Left colon (tissue), 2 donors: ENCODE measurements around the gene FCER1G. TPM values are rescaled to one million over a fixed set of nuclear protein-coding genes. Genes with fewer than 3 reads are reported as not detected.
A peak's percentile ranks its signal among the peaks of the same experiment; 100 is the strongest.
"Not testable (repeated sequence)": the region's sequence is repeated elsewhere in the genome, so short reads cannot be mapped to it uniquely, and the experiment has no call there.

Experiments used
- ATAC-seq: fragments of 200-7000 bp; cut with Tn5 transposase; one replicate; pipeline ENCODE4 v1.9.1; 2020; ENCODE audit warnings: mild to moderate bottlenecking, moderate library complexity
- DNase-seq, 2 donors: peaks; one replicate each; pipeline ENCODE4 v3.0.0-alpha.2; 2020
- intact Hi-C, 2 donors: fragments of 100-400 bp; cut with DNase I in 1 of 2; cut with micrococcal nuclease in 1 of 2; formaldehyde crosslinking; loops; one replicate each; pipeline versions ENCODE4 v1.11.2 to v1.14.0; 2022; cut with DNase I, micrococcal nuclease
- total RNA-seq, 2 donors: library from RNA; stranded (reverse); fragmentation: NEBNext Ultra II Directional; extraction: Animal tissue kit (Norgen Biotek cat#: 25700); gene quantifications; one replicate each; pipeline ENCODE4 v1.2.1, GENCODE V29; 2021
- donor health status: DM: no; HTN: no; CAD: no.
- donor health status: DM: yes; HTN: yes; CAD: no.

The FCER1G gene
- total RNA-seq, 2 donors from 2014 or later, result 5.6 to 23.3 TPM

DNA sequence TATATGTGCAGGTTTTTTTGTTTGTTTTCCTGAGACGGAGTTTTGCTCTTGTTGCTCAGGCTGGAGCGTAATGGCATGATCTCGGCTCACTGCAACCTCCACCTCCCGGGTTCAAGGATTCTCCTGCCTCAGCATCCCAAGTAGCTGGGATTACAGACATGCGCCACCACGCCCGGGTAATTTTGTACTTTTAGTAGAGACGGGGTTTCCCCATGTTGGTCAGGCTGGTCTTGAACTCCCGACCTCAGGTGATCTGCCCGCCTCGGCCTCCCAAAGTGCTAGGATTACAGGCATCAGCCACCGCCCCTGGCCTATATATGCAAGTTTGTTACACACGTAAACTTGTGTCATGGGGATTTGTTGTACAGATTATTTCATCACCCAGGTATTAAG is 9.6 kb downstream of the FCER1G start:
- DNase-seq, ATAC-seq: not testable (repeated sequence)
- intact Hi-C loops, result loop anchor here (5.0 to 10.0 kb wide), 3 partner anchors 68 to 160 kb away; no protein-coding TSS in a partner anchor

DNA sequence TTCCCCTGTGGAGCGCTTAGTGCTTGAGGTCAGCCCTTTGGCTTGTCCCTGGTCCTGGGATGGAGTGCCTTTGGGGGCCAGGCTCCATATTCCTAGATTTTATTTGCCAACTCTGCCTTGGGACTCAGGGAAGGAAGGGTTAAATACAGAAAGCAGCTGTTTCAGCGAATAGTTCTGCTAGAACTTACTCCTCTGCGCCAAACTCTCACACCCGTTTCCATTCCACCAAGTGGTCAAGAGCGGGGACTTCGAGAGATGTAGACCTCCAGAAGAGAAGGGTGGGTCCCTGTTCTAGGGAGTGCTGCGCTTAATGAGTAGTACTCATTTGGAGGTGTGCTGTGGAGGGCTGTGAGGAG is 10.1 kb downstream of the FCER1G start:
- ATAC-seq (no peak), DNase-seq (no peak)
- intact Hi-C loops, result loop anchor here (5.0 to 10.0 kb wide), 3 partner anchors 67 to 160 kb away; no protein-coding TSS in a partner anchor

- DNase-seq (peak; percentile 90 to 97), ATAC-seq (peak; percentile 92)
- intact Hi-C loops, result loop anchor here (5.0 to 10.0 kb wide), 3 partner anchors 67 to 159 kb away; no protein-coding TSS in a partner anchor
Measured at GRCh38 chr1:161225534-161226319, 10.6 kb downstream of the FCER1G start, which contains the start of gene TOMM40L. TSS of gene TOMM40L (plus strand) at chr1:161226060. CDS start at chr1:161226490, 430 bp downstream.

DNA sequence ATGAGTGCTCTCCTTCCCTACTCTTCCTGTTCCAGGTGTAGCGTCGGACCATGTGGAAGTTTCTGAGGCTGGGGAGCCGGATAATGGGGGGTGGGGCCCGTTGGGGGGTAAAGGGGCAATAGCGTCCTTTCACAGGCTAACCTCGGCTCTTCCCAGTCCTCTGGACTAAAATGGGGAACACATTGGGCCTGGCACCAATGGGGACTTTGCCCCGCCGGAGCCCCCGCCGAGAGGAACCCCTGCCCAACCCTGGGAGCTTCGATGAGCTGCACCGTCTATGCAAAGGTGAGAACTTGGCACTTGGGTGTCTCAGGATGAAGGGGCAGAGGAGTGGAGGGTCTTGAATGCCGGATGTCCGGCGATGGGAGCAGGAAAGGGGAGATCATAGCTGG is 11.2 kb downstream of the FCER1G start:
- intact Hi-C loops, result loop anchor here (5.0 to 10.0 kb wide), 3 partner anchors 66 to 158 kb away; no protein-coding TSS in a partner anchor
- ATAC-seq (no peak), DNase-seq (peak in 1 of 2 donors; percentile 28)

- DNase-seq, result no peak
- no peak for ATAC-seq
- intact Hi-C loops, result loop anchor here (5.0 to 10.0 kb wide), 3 partner anchors 66 to 158 kb away; no protein-coding TSS in a partner anchor
Measured at GRCh38 chr1:161226759-161227158, 11.7 kb downstream of the FCER1G start.

DNA sequence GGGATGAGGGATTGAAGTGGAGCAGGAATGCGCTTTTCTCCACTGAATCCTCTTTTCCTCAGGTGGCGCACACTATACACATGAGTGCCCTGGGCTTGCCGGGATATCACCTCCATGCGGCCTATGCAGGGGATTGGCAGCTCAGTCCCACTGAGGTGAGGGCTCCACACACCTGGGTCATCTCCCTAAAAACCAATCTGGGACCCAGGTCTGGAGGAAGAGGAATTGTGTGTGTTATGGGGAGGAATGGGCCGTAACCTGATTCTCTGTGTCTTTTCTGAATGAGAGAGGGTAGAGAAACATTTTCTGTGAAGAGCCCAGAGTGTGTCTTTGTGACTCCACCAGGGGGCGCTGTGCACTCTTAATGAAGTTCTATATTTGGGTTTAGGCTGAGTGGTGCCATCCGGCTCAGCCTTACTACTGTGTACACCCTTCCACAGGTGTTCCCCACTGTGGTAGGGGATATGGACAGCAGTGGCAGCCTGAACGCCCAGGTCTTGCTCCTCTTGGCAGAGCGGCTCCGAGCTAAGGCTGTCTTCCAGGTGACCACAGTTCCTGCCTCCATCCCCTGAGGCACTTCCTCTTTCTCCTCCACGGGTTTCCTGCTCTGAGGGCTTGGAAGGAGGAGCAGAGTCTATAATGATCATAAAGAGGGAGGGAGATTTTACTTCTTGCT is 12.2 kb downstream of the FCER1G start:
- DNase-seq (peak; percentile 74 to 88), ATAC-seq (peak; percentile 47)
- intact Hi-C loops, result loop anchor here (5.0 to 10.0 kb wide), 3 partner anchors 65 to 157 kb away; no protein-coding TSS in a partner anchor

DNA sequence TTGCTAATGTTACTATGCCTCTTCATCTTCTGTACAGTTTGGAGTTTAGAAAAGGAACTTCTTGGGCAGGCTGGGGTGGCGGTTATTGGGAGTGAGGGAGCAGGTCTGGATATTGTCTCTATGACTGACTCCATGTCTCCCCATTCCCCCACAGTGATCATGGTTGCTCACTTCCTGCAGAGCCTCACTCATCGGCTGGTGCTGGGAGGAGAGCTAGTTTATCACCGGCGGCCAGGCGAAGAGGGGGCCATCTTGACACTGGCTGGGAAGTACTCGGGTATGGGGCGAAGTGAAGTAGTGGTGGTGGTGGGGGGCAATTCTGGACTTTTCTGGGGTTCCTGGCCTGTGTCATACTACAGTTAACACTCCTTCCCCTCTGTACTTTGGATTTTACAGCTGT is 12.9 kb downstream of the FCER1G start:
- DNase-seq (no peak), ATAC-seq (no peak)
- intact Hi-C loops, result loop anchor here (5.0 to 10.0 kb wide), 3 partner anchors 64 to 157 kb away; no protein-coding TSS in a partner anchor

DNA sequence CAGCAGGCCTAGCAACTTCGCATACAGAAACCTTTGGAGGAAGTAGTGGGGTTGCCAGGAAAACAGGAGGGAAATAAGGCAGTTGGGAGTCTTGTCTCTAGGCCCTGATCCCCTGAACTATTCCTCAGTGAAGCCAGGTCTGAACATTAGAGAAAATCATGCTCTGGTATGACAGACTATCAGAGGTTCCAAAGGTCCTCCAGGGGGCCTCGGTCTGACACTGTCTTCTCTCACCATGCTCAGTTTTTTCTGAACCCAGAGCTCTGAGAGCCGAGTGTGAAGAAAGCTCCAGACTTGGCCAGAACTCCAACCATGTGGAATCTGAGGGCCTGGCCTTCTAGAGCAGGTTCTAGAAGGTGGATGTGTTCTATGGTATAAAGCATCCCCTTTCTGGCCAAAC is 14.8 kb downstream of the FCER1G start:
- intact Hi-C loops, result loop anchor here (5.0 to 10.0 kb wide), 3 partner anchors 62 to 155 kb away; no protein-coding TSS in a partner anchor
- no peak for DNase-seq
- no peak for ATAC-seq

DNA sequence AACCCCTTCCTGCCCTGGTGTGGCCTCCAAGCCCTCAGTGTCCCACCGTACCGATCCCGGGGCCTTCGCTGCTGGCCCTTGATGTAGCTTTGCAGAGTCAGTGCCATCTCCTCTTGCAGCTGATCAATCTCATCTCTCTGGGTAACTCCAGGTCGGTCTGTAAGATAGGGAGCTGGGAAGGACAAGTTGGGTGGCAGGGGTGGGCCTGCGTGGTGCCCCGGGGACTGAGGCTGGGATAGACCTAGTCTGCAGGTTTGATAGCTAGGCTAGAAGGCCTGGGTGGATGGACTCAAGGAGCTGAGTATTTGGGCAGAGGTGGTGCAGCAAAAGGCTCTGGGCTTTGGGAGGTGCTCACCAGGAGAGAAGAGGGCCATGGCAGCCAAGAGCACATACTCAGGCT is 15.7 kb downstream of the FCER1G start:
- DNase-seq (no peak), ATAC-seq (no peak)
- intact Hi-C loops, result no loop called here

GRCh38 chr1:161233102-161233501 is 18.0 kb downstream of the FCER1G start:
- ATAC-seq, result no peak
- no peak for DNase-seq

GRCh38 chr1:161235957-161236775 is 21.1 kb downstream of the FCER1G start:
- no peak for ATAC-seq
- DNase-seq, result no peak
- intact Hi-C loops, result no loop called here

More at GRCh38 chr1:161233102-161233501, 18.0 kb downstream of the FCER1G start:
- intact Hi-C loops, result no loop called here

- ATAC-seq, result peak; percentile 30
Measured at GRCh38 chr1:161238039-161238473, 23.0 kb downstream of the FCER1G start, which contains the start of gene NR1I3. TSS of gene NR1I3 (minus strand) at chr1:161238203. CDS start at chr1:161236565, 1,638 bp downstream.

GRCh38 chr1:161241682-161242081 is 26.6 kb downstream of the FCER1G start:
- ATAC-seq, result no peak
- DNase-seq, result no peak
- intact Hi-C loops, result no loop called here

More at GRCh38 chr1:161238039-161238473, 23.0 kb downstream of the FCER1G start, which contains the start of gene NR1I3:
- intact Hi-C loops, result no loop called here
- DNase-seq, result no peak

- no peak for DNase-seq
- intact Hi-C loops, result no loop called here
- ATAC-seq, result no peak
Measured at GRCh38 chr1:161242313-161242712, 27.2 kb downstream of the FCER1G start.

- DNase-seq (no peak), ATAC-seq (no peak)
- intact Hi-C loops, result no loop called here
Measured at GRCh38 chr1:161244888-161245287, 29.8 kb downstream of the FCER1G start.

- DNase-seq, intact Hi-C loops, ATAC-seq: not testable (repeated sequence)
Measured at GRCh38 chr1:161250100-161250499, 35.0 kb downstream of the FCER1G start.

GRCh38 chr1:161250829-161251228 is 35.7 kb downstream of the FCER1G start:
- intact Hi-C loops, result no loop called here
- ATAC-seq (no peak), DNase-seq (no peak)

DNA sequence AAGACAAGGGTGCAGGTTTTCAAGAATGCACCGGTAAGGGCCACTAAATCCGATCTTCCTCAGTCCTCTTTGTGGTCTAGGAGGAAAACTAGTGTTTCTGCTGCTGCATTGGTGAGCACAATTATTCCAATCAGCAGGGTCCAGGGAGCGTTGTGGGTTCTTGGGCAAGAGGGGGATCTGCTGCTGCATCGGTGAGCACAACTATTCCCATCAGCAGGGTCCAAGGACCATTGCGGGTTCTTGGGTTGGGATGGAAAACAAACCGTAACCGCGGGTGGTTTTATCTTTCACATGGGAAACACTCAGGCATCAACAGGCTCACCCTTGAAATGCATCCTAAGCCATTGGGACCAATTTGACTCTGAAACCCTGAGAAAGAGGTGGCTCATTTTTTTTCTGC is 36.5 kb downstream of the FCER1G start:
- DNase-seq (no peak), ATAC-seq (no peak)
- intact Hi-C loops, result no loop called here
